Right ventricle myocardium inferior (tissue), 1 donor: ENCODE results near the gene RDX. TPM values are rescaled to one million over a fixed set of nuclear protein-coding genes. Genes with fewer than 3 reads are reported as not detected.
A peak's percentile ranks its signal among the peaks of the same experiment; 100 is the strongest.
"Not testable (repeated sequence)": the region's sequence is repeated elsewhere in the genome, so short reads cannot be mapped to it uniquely, and the experiment has no call there.

Experiments
- ATAC-seq: fragments of 200-7000 bp; cut with Tn5 transposase; one replicate; pipeline ENCODE4 v1.9.1; 2020; ENCODE audit warnings: mild to moderate bottlenecking, moderate library complexity
- DNase-seq: peaks from one replicate; pipeline ENCODE4 v3.0.0; 2021; ENCODE audit errors: missing footprints
- intact Hi-C: fragments of 100-400 bp; cut with DNase I; formaldehyde crosslinking; loops from one replicate; pipeline ENCODE4 v1.11.0; 2022
- total RNA-seq: library from RNA; stranded (reverse); fragmentation: NEBNext Ultra II Directional; extraction: Animal tissue kit (Norgen Biotek cat#: 25700); gene quantifications from one replicate; pipeline ENCODE4 v1.2.1, GENCODE V29; 2021
- donor health status: DM: no; HTN: yes; CAD: no; lungs with severe emphysema.

Gene RDX
- total RNA-seq, 1 donor from 2014 or later, result 116 TPM

DNA sequence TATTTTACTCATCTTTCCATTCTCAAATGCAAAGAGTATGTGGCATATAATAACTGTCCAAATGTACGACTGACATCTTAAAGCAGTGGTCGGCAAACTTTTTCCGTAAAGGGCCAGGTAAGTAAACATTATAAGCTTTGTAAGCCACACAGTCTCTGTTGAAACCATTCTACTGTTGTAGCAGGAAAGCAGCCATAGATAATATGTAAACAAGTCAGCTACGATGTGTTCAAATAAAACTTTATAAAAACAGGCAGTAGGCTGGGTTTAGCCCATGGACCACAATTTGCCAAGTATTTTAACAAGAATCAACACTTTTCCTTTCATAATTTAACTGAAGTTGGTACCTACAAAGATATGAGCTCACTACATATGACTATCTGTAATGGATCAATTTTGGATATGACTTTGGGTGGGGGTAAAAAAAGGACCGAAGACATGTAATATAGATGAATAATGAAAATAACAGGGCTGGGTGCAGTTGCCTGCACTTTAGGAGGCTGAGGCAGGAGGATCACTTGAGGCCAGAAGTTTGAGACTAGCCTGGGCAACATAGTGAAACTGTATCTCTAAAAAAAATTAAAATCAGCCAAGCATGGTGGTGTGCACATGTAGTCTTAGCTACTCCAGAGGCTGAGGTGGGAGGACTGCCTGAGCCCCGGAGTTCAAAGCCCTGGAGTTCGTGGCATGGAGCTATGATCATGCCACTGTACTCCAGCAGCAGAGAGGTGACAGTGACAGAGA is 5.7 kb downstream of the RDX start:
- no peak for ATAC-seq
- intact Hi-C loops, result loop anchor here (10.0 kb wide), 2 partner anchors 46 to 144 kb away; no protein-coding TSS in a partner anchor
- no peak for DNase-seq

DNA sequence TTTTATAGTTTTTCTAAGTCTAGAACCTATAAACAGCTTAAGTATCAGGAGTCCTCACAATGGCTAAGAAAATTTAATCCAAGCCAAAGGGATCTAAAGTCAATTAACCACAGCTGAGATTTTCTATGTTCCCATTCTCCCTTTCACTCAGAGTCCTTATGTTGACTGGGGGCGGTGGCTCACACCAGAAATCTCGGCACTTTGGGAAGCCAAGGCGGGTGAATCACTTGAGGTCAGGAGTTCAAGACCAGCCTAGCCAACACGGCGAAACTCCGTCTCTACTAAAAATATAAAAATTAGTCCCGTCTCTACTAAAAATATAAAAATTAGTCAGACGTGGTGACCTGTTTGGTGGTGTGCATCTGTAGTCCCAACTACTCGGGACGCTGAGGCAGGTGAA is 6.9 kb downstream of the RDX start:
- DNase-seq, result no peak
- ATAC-seq, result no peak
- intact Hi-C loops, result no loop called here

GRCh38 chr11:110287537-110287936 is 8.9 kb downstream of the RDX start:
- no peak for ATAC-seq
- intact Hi-C loops, result no loop called here
- DNase-seq, result no peak

- intact Hi-C loops, result no loop called here
- ATAC-seq (no peak), DNase-seq (no peak)
Measured at GRCh38 chr11:110286298-110287040, 9.9 kb downstream of the RDX start.

DNA sequence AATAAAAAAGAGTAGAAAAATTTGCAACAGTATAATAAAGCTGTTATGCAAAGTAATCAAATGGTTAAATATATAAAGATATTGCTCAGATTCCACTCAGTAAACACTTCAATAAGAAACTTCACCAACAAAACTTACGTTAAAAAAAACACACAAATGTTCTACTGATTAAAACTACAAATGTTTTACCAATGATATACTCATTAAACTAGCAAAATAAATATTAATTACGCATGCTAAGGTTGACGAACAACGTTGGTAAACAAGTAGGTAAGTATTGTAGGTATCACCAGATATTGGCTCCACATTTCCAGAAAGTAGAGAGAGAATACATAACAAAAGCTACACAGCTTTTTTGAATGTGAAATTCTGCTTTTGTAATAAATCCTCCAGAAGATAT is 12.6 kb downstream of the RDX start:
- no peak for ATAC-seq
- intact Hi-C loops, result no loop called here
- DNase-seq, result no peak

GRCh38 chr11:110280595-110280994 is 15.8 kb downstream of the RDX start:
- ATAC-seq, DNase-seq, intact Hi-C loops: not testable (repeated sequence)

- no peak for DNase-seq
- intact Hi-C loops, result no loop called here
- no peak for ATAC-seq
Measured at GRCh38 chr11:110279881-110280280, 16.5 kb downstream of the RDX start.

GRCh38 chr11:110272919-110273318 is 23.5 kb downstream of the RDX start:
- ATAC-seq (no peak), DNase-seq (no peak)
- intact Hi-C loops, result no loop called here

- intact Hi-C loops, result no loop called here
- DNase-seq (no peak), ATAC-seq (no peak)
Measured at GRCh38 chr11:110269996-110270395, 26.4 kb downstream of the RDX start.

DNA sequence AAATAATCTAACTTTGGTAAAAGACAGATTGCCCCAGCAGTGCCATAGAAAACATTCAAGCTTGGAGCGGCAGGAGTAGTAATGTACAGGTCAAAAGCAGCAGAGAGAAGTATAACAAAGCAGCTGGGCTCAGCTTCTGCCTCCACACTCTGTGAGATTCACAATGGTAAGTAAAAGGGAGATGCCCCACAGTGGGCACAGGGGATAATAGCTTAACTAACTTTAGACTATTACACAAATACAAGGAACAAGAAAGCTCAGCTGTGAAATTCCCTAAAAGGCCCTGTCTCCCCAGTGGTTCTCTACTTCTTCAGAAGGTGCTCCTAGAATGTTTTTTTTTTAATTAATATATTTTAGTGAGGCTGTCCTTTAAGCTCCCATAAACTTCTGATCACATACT is 28.0 kb downstream of the RDX start:
- DNase-seq (no peak), ATAC-seq (no peak)
- intact Hi-C loops, result no loop called here

DNA sequence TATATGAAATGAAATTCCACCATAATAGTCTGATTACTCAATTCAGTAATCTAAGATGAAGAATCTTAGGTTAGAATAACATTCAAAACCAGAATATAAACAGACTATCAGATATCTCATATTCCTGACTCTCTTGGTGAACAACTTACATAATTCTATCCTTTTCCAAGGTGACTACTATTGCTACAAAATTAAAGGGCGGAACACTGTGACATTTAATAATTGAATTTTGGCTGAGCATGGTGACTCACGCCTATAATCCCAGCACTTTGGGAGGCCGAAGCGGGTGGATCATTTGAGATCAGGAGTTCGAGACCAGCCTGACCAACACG is 34.4 kb downstream of the RDX start:
- intact Hi-C loops, result no loop called here
- ATAC-seq, result no peak
- no peak for DNase-seq

- no peak for ATAC-seq
- intact Hi-C loops, result no loop called here
- no peak for DNase-seq
Measured at GRCh38 chr11:110261195-110262071, 35.0 kb downstream of the RDX start.

GRCh38 chr11:110253525-110253924 is 42.9 kb downstream of the RDX start:
- no peak for DNase-seq
- intact Hi-C loops, result no loop called here
- no peak for ATAC-seq

DNA sequence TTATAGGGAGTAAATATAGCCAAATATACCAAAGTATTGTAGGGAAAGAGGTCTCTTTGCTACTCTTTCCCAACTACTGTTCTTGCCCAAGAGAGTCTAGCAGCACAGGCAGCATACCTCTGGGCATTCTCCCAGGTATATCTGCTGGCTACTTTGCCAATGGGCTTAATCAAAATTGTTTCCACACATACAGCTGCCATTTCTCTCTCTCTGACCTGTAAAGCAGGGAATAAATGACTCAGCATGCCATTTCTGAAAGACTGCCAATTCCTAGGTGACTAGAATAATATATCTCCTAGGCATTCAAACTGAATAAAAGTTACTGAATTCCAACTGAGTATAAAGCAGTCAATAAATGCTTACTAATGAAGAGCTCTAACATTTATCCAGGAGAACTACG is 44.6 kb downstream of the RDX start:
- intact Hi-C loops, result no loop called here
- DNase-seq, result no peak

GRCh38 chr11:110250168-110250567 is 46.2 kb downstream of the RDX start:
- DNase-seq (no peak), ATAC-seq (peak; percentile 50)
- intact Hi-C loops, result no loop called here

More for the DNA sequence above, 44.6 kb downstream of the RDX start:
- ATAC-seq, result peak; percentile 86

- DNase-seq, result no peak
- ATAC-seq, result no peak
- intact Hi-C loops, result loop anchor here (10.0 kb wide), 1 partner anchor 45 kb away; the partner anchor contains the start of gene RDX
Measured at GRCh38 chr11:110249766-110250165, 46.6 kb downstream of the RDX start.

DNA sequence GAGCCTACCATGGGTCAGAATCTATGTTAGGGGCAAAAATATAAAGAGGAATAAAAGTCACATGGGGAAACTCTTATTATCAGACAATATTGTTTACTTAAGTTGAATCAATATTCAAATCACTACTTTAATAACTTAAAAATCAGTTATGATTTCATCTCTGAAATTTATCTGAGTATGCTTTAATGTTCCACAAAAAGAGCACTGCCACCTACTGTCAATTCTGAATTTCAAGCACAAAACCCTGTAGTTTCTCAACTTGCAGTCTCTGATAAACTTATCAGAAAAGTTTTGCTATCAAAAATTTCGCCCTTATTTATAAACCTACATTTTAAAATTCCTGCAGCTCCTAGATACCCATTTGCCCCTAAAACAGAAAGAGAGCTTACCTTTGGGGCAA is 47.3 kb downstream of the RDX start:
- intact Hi-C loops, result loop anchor here (10.0 kb wide), 1 partner anchor 46 kb away; the partner anchor contains the start of gene RDX
- DNase-seq, result no peak
- no peak for ATAC-seq

DNA sequence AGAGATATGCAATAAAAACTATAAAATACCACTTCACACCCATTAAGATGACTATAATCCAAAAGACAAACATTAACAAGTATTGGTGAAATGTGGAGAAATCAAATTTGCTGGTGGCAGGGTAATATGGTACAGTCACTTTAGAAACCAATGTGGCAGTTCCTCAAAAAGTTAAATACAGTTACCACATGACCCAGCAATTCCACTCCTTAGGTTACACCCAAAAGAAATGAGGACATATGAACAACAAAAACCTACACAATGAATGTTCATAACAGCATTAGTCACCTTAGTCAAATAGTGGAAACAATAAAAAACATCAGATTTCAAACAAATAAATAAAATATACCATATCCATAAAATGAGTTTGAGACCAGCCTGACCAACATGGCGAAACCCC is 52.6 kb downstream of the RDX start:
- DNase-seq, result no peak
- intact Hi-C loops, result loop anchor here (10.0 kb wide), 1 partner anchor 51 kb away; the partner anchor contains the start of gene RDX

GRCh38 chr11:110242746-110243145 is 53.7 kb downstream of the RDX start:
- DNase-seq (no peak), ATAC-seq (no peak)
- intact Hi-C loops, result loop anchor here (10.0 kb wide), 1 partner anchor 52 kb away; the partner anchor contains the start of gene RDX

More for the DNA sequence above, 52.6 kb downstream of the RDX start:
- no peak for ATAC-seq
